SK-N-SH (cell line): ENCODE measurements around the gene DAB2.
A peak's percentile ranks its signal among the peaks of the same experiment; 100 is the strongest.

Experiments
- EP300 ChIP-seq, 2 experiments: IDR thresholded peaks; 2 replicates each; pipeline versions ENCODE4 v1.4.0 to v1.6.1; 2012; ENCODE audit warnings: borderline replicate concordance in 1 of 2, low read depth in 1 of 2, low read length in 1 of 2
- FOXJ3 ChIP-seq: sonication (generic); formaldehyde crosslinking; IDR thresholded peaks from 2 replicates; pipeline ENCODE4 v1.5.1; 2020; ENCODE audit warnings: mild to moderate bottlenecking, missing genetic modification reagents
- FOXM1 ChIP-seq: IDR thresholded peaks from 2 replicates; pipeline ENCODE4 v1.4.0; 2012; ENCODE audit warnings: low read depth, mild to moderate bottlenecking
- GABPA ChIP-seq: IDR thresholded peaks from 2 replicates; pipeline ENCODE4 v1.4.0; 2012; ENCODE audit warnings: low read depth, mild to moderate bottlenecking
- NFIC ChIP-seq: IDR thresholded peaks from 2 replicates; pipeline ENCODE4 v1.4.0; 2012; ENCODE audit warnings: borderline replicate concordance
- POLR2AphosphoS5 ChIP-seq: IDR thresholded peaks from 2 replicates; pipeline ENCODE4 v1.6.1; 2012; ENCODE audit warnings: low read depth, low read length
- RAD21 ChIP-seq: IDR thresholded peaks from 2 replicates; pipeline ENCODE4 v1.6.1; 2012; ENCODE audit warnings: mild to moderate bottlenecking, low read length
- RCOR1 ChIP-seq: fragments of 150-350 bp; IDR thresholded peaks from 2 replicates; pipeline ENCODE4 v1.6.1; 2017; ENCODE audit warnings: antibody characterized with exemption, low read length
- SIN3A ChIP-seq: IDR thresholded peaks from 2 replicates; pipeline ENCODE4 v1.6.1; 2012; ENCODE audit warnings: low read depth, mild to moderate bottlenecking, low read length, moderate library complexity, borderline replicate concordance
- TAF1 ChIP-seq: IDR thresholded peaks from 2 replicates; pipeline ENCODE4 v1.6.1; 2012; ENCODE audit warnings: low read depth, mild to moderate bottlenecking, low read length, moderate library complexity, borderline replicate concordance
- TF ChIP-seq, protein P1 (sequence below): fragments of 200-600 bp; sonication (generic); IDR thresholded peaks from 2 replicates; pipeline ENCODE4 v1.6.1; 2017; ENCODE audit warnings: antibody characterized with exemption, mild to moderate bottlenecking, moderate library complexity
- TF ChIP-seq, protein P2 (sequence below): IDR thresholded peaks from 2 replicates; pipeline ENCODE4 v1.6.1; 2012; ENCODE audit warnings: mild to moderate bottlenecking, low read depth, low read length, moderate library complexity
- TF ChIP-seq, protein P3 (sequence below): IDR thresholded peaks from 2 replicates; pipeline ENCODE4 v1.4.0; 2012; ENCODE audit warnings: low read depth, borderline replicate concordance

- TF ChIP-seq, protein P1, sequence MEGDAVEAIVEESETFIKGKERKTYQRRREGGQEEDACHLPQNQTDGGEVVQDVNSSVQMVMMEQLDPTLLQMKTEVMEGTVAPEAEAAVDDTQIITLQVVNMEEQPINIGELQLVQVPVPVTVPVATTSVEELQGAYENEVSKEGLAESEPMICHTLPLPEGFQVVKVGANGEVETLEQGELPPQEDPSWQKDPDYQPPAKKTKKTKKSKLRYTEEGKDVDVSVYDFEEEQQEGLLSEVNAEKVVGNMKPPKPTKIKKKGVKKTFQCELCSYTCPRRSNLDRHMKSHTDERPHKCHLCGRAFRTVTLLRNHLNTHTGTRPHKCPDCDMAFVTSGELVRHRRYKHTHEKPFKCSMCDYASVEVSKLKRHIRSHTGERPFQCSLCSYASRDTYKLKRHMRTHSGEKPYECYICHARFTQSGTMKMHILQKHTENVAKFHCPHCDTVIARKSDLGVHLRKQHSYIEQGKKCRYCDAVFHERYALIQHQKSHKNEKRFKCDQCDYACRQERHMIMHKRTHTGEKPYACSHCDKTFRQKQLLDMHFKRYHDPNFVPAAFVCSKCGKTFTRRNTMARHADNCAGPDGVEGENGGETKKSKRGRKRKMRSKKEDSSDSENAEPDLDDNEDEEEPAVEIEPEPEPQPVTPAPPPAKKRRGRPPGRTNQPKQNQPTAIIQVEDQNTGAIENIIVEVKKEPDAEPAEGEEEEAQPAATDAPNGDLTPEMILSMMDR = no peak
- TF ChIP-seq RCOR1 (no peak), FOXM1 (no peak), POLR2AphosphoS5 (no peak), SIN3A (no peak), GABPA (no peak), NFIC (no peak), EP300 (IDR thresholded peaks at IDR 0.05; ENCODE audit: borderline replicate concordance in 1 of 2, low read depth in 1 of 2, low read length in 1 of 2) (peak in 1 of 2 experiments; percentile 53; a peak in 1 of 4 replicates), RAD21 (no peak), TAF1 (no peak), FOXJ3 (CRISPR knock-in tag) (no peak)
- TF ChIP-seq, protein P2, sequence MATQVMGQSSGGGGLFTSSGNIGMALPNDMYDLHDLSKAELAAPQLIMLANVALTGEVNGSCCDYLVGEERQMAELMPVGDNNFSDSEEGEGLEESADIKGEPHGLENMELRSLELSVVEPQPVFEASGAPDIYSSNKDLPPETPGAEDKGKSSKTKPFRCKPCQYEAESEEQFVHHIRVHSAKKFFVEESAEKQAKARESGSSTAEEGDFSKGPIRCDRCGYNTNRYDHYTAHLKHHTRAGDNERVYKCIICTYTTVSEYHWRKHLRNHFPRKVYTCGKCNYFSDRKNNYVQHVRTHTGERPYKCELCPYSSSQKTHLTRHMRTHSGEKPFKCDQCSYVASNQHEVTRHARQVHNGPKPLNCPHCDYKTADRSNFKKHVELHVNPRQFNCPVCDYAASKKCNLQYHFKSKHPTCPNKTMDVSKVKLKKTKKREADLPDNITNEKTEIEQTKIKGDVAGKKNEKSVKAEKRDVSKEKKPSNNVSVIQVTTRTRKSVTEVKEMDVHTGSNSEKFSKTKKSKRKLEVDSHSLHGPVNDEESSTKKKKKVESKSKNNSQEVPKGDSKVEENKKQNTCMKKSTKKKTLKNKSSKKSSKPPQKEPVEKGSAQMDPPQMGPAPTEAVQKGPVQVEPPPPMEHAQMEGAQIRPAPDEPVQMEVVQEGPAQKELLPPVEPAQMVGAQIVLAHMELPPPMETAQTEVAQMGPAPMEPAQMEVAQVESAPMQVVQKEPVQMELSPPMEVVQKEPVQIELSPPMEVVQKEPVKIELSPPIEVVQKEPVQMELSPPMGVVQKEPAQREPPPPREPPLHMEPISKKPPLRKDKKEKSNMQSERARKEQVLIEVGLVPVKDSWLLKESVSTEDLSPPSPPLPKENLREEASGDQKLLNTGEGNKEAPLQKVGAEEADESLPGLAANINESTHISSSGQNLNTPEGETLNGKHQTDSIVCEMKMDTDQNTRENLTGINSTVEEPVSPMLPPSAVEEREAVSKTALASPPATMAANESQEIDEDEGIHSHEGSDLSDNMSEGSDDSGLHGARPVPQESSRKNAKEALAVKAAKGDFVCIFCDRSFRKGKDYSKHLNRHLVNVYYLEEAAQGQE = no peak
- TF ChIP-seq, protein P3, sequence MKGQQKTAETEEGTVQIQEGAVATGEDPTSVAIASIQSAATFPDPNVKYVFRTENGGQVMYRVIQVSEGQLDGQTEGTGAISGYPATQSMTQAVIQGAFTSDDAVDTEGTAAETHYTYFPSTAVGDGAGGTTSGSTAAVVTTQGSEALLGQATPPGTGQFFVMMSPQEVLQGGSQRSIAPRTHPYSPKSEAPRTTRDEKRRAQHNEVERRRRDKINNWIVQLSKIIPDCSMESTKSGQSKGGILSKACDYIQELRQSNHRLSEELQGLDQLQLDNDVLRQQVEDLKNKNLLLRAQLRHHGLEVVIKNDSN = no peak
Observed at GRCh38 chr5:39360471-39361111, 64.2 kb downstream of the DAB2 start.
